Prostate gland (tissue), 2 donors: ENCODE results near the gene POTEJ.
"Not testable (repeated sequence)": the region's sequence is repeated elsewhere in the genome, so short reads cannot be mapped to it uniquely, and the experiment has no call there.

Experiments used
- POLR2A ChIP-seq: fragments of 450-650 bp; IDR thresholded peaks from one replicate; pipeline ENCODE4 v1.6.1; 2016; ENCODE audit warnings: antibody characterized with exemption, mild to moderate bottlenecking
- TF ChIP-seq, protein P1 (sequence below), 4 experiments: fragments of 200-600 bp in 2 of 4; fragments of 450-650 bp in 2 of 4; sonication (generic) in 2 of 4; IDR thresholded peaks; 1 replicate in 3 of 4; 2 replicates in 1 of 4; pipeline ENCODE4 v1.5.1; 2016 to 2019; ENCODE audit warnings: antibody characterized with exemption in 4 of 4, mild to moderate bottlenecking in 2 of 4, moderate library complexity in 2 of 4

DNA sequence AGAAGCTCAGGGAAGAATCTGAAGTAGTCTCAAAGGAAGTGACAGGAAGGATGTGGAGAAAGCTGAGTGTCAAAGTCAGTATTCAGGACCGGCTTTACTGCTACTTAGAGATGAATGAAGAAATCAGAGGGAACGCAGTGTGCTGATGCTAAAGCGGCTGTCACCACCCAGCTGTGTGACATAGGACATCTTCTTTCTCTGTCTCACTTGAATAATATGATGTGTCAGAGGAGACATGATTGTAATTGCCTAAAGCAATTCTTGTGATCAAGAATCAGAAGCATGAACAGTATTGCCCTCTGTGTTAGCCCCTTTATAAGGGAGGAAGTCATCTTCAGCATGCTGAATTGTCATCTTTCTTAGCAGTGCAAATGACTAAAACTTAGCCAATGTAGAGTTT, 92.0 kb downstream of the POTEJ start:
- TF ChIP-seq, protein P1, sequence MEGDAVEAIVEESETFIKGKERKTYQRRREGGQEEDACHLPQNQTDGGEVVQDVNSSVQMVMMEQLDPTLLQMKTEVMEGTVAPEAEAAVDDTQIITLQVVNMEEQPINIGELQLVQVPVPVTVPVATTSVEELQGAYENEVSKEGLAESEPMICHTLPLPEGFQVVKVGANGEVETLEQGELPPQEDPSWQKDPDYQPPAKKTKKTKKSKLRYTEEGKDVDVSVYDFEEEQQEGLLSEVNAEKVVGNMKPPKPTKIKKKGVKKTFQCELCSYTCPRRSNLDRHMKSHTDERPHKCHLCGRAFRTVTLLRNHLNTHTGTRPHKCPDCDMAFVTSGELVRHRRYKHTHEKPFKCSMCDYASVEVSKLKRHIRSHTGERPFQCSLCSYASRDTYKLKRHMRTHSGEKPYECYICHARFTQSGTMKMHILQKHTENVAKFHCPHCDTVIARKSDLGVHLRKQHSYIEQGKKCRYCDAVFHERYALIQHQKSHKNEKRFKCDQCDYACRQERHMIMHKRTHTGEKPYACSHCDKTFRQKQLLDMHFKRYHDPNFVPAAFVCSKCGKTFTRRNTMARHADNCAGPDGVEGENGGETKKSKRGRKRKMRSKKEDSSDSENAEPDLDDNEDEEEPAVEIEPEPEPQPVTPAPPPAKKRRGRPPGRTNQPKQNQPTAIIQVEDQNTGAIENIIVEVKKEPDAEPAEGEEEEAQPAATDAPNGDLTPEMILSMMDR (IDR thresholded peaks at IDR 0.05) = not testable (repeated sequence)
- TF ChIP-seq POLR2A = not testable (repeated sequence)
